Thyroid gland (tissue), 4 donors: Measurements from ENCODE around the gene REV3L. TPM values are rescaled to one million over a fixed set of nuclear protein-coding genes. Genes with fewer than 3 reads are reported as not detected.

Source experiments
- DNase-seq, 2 donors: peaks; one replicate each; pipeline ENCODE4 v3.0.0-alpha.2; 2019
- H3K27ac ChIP-seq, 3 donors: fragments of 200-600 bp; sonication (generic); 1 replicate in 2 of 3; 2 replicates in 1 of 3; pipeline ENCODE4 v1.5.1; 2016 to 2019; ENCODE audit warnings: mild to moderate bottlenecking in 1 of 3, moderate library complexity in 1 of 3
- H3K27me3 ChIP-seq: fragments of 200-600 bp; sonication (generic); one replicate; pipeline ENCODE4 v1.5.1; 2019
- H3K36me3 ChIP-seq, 2 donors: fragments of 200-600 bp; sonication (generic); one replicate each; pipeline ENCODE4 v1.5.1; 2016 to 2019
- H3K4me1 ChIP-seq, 2 donors: fragments of 200-600 bp; sonication (generic); one replicate each; pipeline ENCODE4 v1.5.1; 2017 to 2019
- H3K4me3 ChIP-seq, 3 donors: fragments of 200-600 bp; sonication (generic); replicated peaks in 1 of 3; 1 replicate in 2 of 3; 2 replicates in 1 of 3; pipeline ENCODE4 v1.5.1; 2016; ENCODE audit warnings: mild to moderate bottlenecking in 1 of 3
- H3K9me3 ChIP-seq: fragments of 200-600 bp; sonication (generic); one replicate; pipeline ENCODE4 v1.5.1; 2017
- POLR2A ChIP-seq, 2 donors: fragments of 450-650 bp; IDR thresholded peaks; one replicate each; pipeline ENCODE4 v1.6.1; 2017; ENCODE audit warnings: antibody characterized with exemption in 2 of 2, mild to moderate bottlenecking in 2 of 2, moderate library complexity in 1 of 2
- WGBS, 2 donors: methylation state at CpG; one replicate each; pipeline ENCODE4 v1.1.5; 2017; 5-methylcytosine and 5-hydroxymethylcytosine counted together
- intact Hi-C: fragments of 100-400 bp; cut with DNase I; formaldehyde crosslinking; loops from one replicate; pipeline ENCODE4 v1.15.1; 2023
- total RNA-seq, 4 donors: library from RNA; depleted of rRNA; stranded (reverse); fragments of >200 nt; gene quantifications; one replicate each; pipeline ENCODE4 v1.2.3, GENCODE V29; 2016
- TF ChIP-seq, protein P1 (sequence below), 6 experiments: fragments of 200-600 bp in 3 of 6; fragments of 450-650 bp in 3 of 6; sonication (generic) in 3 of 6; IDR thresholded peaks; one replicate each; pipeline ENCODE4 v1.5.1; 2016 to 2019; ENCODE audit warnings: antibody characterized with exemption in 6 of 6, mild to moderate bottlenecking in 2 of 6, inconsistent platforms in 1 of 6, moderate library complexity in 1 of 6

REV3L gene
- total RNA-seq, 4 donors from 2014 or later = 38.2 to 73.5 (median 60.0) TPM

DNA sequence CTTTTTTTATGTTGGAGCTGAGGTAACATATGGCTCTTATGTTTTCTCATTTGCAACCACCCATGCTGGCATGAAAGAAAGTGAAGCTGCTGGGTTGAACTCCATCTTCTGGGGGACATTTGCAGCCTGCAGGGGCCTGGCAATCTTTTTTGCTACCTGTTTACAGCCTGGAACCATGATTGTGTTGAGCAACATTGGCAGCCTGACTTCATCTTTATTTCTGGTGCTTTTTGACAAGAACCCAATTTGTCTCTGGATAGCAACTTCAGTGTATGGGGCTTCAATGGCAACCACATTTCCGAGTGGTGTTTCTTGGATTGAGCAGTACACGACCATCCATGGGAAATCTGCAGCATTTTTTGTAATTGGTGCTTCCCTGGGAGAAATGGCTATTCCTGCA, 216.7 kb downstream of the REV3L start:
- 97 to 98% methylated on average over 2 of the region's 2 CpGs for WGBS, 2 donors
- intact Hi-C loops = loop anchor here (10.0 kb wide), 1 partner anchor 779 kb away; no protein-coding TSS in a partner anchor
- no peak overlapping the region for H3K27ac ChIP-seq
- no peaks in the 10 kb centered on the region for H3K9me3 ChIP-seq
- H3K4me3 ChIP-seq = no peak overlapping the region
- no peaks in the 10 kb centered on the region for H3K27me3 ChIP-seq
- H3K36me3 ChIP-seq = peaks cover 12% of the 10 kb centered on the region in 2 donors
- TF ChIP-seq, protein P1, sequence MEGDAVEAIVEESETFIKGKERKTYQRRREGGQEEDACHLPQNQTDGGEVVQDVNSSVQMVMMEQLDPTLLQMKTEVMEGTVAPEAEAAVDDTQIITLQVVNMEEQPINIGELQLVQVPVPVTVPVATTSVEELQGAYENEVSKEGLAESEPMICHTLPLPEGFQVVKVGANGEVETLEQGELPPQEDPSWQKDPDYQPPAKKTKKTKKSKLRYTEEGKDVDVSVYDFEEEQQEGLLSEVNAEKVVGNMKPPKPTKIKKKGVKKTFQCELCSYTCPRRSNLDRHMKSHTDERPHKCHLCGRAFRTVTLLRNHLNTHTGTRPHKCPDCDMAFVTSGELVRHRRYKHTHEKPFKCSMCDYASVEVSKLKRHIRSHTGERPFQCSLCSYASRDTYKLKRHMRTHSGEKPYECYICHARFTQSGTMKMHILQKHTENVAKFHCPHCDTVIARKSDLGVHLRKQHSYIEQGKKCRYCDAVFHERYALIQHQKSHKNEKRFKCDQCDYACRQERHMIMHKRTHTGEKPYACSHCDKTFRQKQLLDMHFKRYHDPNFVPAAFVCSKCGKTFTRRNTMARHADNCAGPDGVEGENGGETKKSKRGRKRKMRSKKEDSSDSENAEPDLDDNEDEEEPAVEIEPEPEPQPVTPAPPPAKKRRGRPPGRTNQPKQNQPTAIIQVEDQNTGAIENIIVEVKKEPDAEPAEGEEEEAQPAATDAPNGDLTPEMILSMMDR (IDR thresholded peaks at IDR 0.05) = no peak
- TF ChIP-seq POLR2A (IDR thresholded peaks at IDR 0.05) = no peak
- no peak for DNase-seq
- H3K4me1 ChIP-seq = no peaks in the 10 kb centered on the region

DNA sequence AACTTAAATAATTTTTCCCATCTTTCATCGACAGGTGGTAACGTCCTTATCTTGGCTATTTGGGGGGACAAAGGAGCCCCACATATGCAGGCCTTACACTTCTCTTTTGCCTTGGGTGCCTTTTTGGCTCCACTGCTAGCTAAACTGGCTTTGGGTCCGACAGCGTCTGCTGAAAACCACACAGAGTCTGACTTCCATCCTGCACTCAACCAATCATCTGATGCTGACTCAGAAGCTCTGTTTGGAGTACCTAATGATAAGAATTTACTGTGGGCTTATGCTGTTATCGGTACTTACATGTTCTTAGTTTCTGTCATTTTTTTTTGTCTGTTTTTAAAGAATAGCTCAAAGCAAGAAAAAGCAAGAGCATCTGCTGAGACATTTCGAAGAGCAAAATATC, 217.2 kb downstream of the REV3L start:
- no peak overlapping the region for H3K4me3 ChIP-seq
- no peaks in the 10 kb centered on the region for H3K4me1 ChIP-seq
- DNase-seq = no peak
- no peak for TF ChIP-seq POLR2A (IDR thresholded peaks at IDR 0.05)
- TF ChIP-seq, protein P1 (IDR thresholded peaks at IDR 0.05) = no peak
- 93 to 96% methylated on average over 6 of the region's 6 CpGs for WGBS, 2 donors
- no peaks in the 10 kb centered on the region for H3K27me3 ChIP-seq
- H3K36me3 ChIP-seq = peaks cover 12% of the 10 kb centered on the region in 2 donors
- intact Hi-C loops = loop anchor here (10.0 kb wide), 1 partner anchor 779 kb away; no protein-coding TSS in a partner anchor
- H3K9me3 ChIP-seq = no peaks in the 10 kb centered on the region
- H3K27ac ChIP-seq = no peak overlapping the region

DNA sequence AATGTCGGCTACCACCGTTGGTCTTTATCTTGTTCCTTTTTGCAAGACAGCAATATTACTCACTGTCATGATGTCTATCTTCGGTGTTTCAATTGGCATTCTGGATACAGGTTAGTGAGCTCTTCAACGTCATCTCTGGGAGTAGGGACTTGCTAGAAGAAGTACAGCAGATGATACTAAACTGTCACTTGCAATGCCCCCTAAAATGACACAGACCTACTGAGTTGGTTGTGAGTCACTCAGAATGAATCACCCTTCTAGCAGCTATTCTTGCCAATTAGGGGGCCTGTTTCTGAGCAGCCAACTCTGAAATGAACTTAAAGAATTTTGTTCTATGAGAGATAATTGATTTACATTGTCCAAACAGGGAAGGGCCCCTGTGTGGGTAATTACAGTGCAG, 219.2 kb downstream of the REV3L start:
- WGBS, 2 donors = 92 to 97% methylated on average over 4 of the region's 4 CpGs
- TF ChIP-seq POLR2A (IDR thresholded peaks at IDR 0.05) = no peak
- TF ChIP-seq, protein P1 (IDR thresholded peaks at IDR 0.05) = no peak
- no peaks in the 10 kb centered on the region for H3K27me3 ChIP-seq
- no peak for DNase-seq
- peaks cover 12% of the 10 kb centered on the region in 2 donors for H3K36me3 ChIP-seq
- H3K4me3 ChIP-seq = no peak overlapping the region
- no peak overlapping the region for H3K27ac ChIP-seq
- H3K9me3 ChIP-seq = no peaks in the 10 kb centered on the region
- peaks cover 9 to 11% of the 10 kb centered on the region in 2 donors for H3K4me1 ChIP-seq
- intact Hi-C loops = loop anchor here (10.0 kb wide), 1 partner anchor 781 kb away; no protein-coding TSS in a partner anchor

DNA sequence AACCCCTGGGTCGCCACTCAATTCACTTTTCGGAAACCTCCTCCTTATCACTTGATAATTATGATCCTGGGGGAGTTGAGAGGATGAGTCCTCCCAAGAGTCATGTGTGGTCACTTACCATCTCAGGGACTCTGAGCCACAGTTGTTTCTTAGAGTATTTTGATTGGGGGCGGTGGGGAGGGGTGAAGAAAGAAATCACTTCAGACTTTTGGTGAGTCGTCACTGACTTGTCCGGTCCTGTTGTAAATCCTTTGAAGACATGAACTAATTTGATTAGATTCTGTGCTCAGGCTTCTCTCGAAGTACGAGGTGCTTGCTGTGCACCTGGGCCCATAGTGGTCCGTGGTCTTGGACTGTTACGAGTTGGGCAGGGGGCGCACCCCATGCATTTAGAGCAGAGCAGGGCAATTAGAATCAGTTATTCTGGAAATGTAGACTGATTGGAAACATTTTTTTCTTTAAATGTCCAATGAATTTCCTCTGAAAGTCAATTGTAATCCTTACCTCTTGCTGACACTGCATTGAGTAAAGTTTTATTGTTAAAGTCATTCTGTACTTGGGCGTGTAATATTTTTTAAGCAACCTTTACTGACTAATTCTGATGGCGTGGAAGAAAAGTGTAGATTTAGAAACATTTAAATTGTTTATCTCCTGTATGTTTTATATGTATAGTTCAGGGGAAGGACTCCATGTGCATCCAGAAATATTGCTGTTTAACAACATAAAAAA, 222.3 kb downstream of the REV3L start:
- Histone ChIP-seq H3K4me3 (no peak overlapping the region), H3K27me3 (no peaks in the 10 kb centered on the region), H3K9me3 (no peaks in the 10 kb centered on the region), H3K4me1 (peaks cover 9 to 11% of the 10 kb centered on the region in 2 donors), H3K27ac (no peak overlapping the region), H3K36me3 (no peaks in the 10 kb centered on the region)
- intact Hi-C loops = loop anchor here (10.0 kb wide), 1 partner anchor 784 kb away; no protein-coding TSS in a partner anchor
- no peak for TF ChIP-seq POLR2A (IDR thresholded peaks at IDR 0.05)
- TF ChIP-seq, protein P1 (IDR thresholded peaks at IDR 0.05) = no peak
- DNase-seq = no peak
- WGBS, 2 donors = 93 to 94% methylated on average over 12 of the region's 12 CpGs
